ENCODE measurements around the gene PPP1R1C.

PPP1R1C gene

GRCh38 chr2:181972431-181973170 lies 13.1 kb upstream of the PPP1R1C start:
- no peak for DNase-seq

- no peak for DNase-seq
These were observed 12.4 kb upstream of the PPP1R1C start for GRCh38 chr2:181973171-181973783.

- DNase-seq = peak in 1 of 2 donors; percentile 27
These were observed 7.8 kb upstream of the PPP1R1C start for GRCh38 chr2:181977661-181978350.

- DNase-seq = no peak
These were observed 7.1 kb upstream of the PPP1R1C start for GRCh38 chr2:181978351-181979150.

GRCh38 chr2:181984060-181984459 lies 1.6 kb upstream of the PPP1R1C start:
- no peak for DNase-seq

- DNase-seq = no peak
These were observed 630 bp upstream of the PPP1R1C start for GRCh38 chr2:181984814-181985631.

- DNase-seq = no peak
These were observed 2.7 kb downstream of the PPP1R1C start for GRCh38 chr2:181988154-181988924.

- DNase-seq = no peak
These were observed 3.4 kb downstream of the PPP1R1C start for GRCh38 chr2:181989099-181989498.

GRCh38 chr2:181991171-181991885 lies 5.7 kb downstream of the PPP1R1C start:
- DNase-seq = no peak

GRCh38 chr2:181992776-181993175 lies 7.1 kb downstream of the PPP1R1C start:
- no peak for DNase-seq

- no peak for DNase-seq
These were observed 9.6 kb downstream of the PPP1R1C start for GRCh38 chr2:181995289-181995688.

- DNase-seq = no peak
These were observed 12.6 kb downstream of the PPP1R1C start for GRCh38 chr2:181998041-181998835.

- no peak for DNase-seq
These were observed 13.4 kb downstream of the PPP1R1C start for GRCh38 chr2:181998891-181999654.

- DNase-seq = no peak
These were observed 14.3 kb downstream of the PPP1R1C start for GRCh38 chr2:181999911-182000310.

GRCh38 chr2:182004945-182005520 lies 19.4 kb downstream of the PPP1R1C start:
- no peak for DNase-seq

- DNase-seq = no peak
These were observed 21.1 kb downstream of the PPP1R1C start for GRCh38 chr2:182006595-182007341.

GRCh38 chr2:182014284-182014683 lies 28.6 kb downstream of the PPP1R1C start:
- DNase-seq = no peak

Data from stimulated activated CD4-positive, alpha-beta T cell treated with anti-CD3 and anti-CD28 coated beads, Interleukin-2, amount 100 ng/mL, for 24 hours (primary cell).